HCT116 (cell line): ENCODE results near the gene CCDC157. TPM values are rescaled to one million over a fixed set of nuclear protein-coding genes. Genes with fewer than 3 reads are reported as not detected.
A peak's percentile ranks its signal among the peaks of the same experiment; 100 is the strongest.

Experiments
- ATAC-seq: fragments of 200-7000 bp; cut with Tn5 transposase; 2 replicates; pipeline ENCODE4 v1.9.1; 2020; ENCODE audit warnings: mild to moderate bottlenecking, moderate library complexity
- BruUV-seq: library from RNA; stranded (reverse); fragments of 400-500 nt; replicated peaks from 2 replicates; lab custom pipeline; 2021; lab: Mats Ljungman, UMichigan
- CTCF ChIA-PET: fragments of 300-600 bp; sonication (Branson Sonifier 250); formaldehyde crosslinking; loops from one replicate; lab custom pipeline; 2021; ENCODE audit warnings: antibody characterized with exemption; lab: Charles Lee
- POLR2A ChIA-PET: fragments of 300-600, 350-600 bp; sonication (Branson Sonifier 250); formaldehyde crosslinking; loops from one replicate; lab custom pipeline; 2021; ENCODE audit warnings: antibody characterized with exemption; lab: Charles Lee
- RAD21 ChIA-PET, 2 experiments: fragments of 300-600 bp; sonication (Branson Sonifier 250); formaldehyde crosslinking; loops; one replicate each; lab custom pipeline; 2023; ENCODE audit warnings: low total read pairs in 2 of 2; ENCODE audit not compliant: uncharacterized antibody in 2 of 2, unreplicated experiment in 2 of 2, low non-redundant PET in 1 of 2; lab: Charles Lee
- DNase-seq: peaks from one replicate; pipeline ENCODE4 v3.0.0-alpha.2; 2010; ENCODE audit warnings: low read depth, low spot score
- H2AFZ ChIP-seq: fragments of 200-600 bp; shearing (Covaris generic), sonication (generic); 2 replicates; pipeline ENCODE4 v1.6.1; 2017; ENCODE audit warnings: low read depth, mixed run types, mixed read lengths, antibody characterized with exemption, low read length; ENCODE audit not compliant: poor library complexity, severe bottlenecking
- H3K27ac ChIP-seq: 2 replicates; pipeline ENCODE4 v1.5.1; 2012; ENCODE audit warnings: low read depth, low read length
- H3K27me3 ChIP-seq: fragments of 200-600 bp; sonication (generic); 2 replicates; pipeline ENCODE4 v1.6.1; 2016; ENCODE audit warnings: mixed run types, low read length, mixed read lengths; ENCODE audit not compliant: insufficient read depth
- H3K36me3 ChIP-seq, 2 experiments: fragments of 200-500 bp in 1 of 2; fragments of 200-600 bp in 1 of 2; sonication (Bioruptor generic) in 1 of 2; sonication (generic) in 1 of 2; 2 replicates each; pipeline versions ENCODE4 v1.5.1 to v1.6.1; 2014 to 2016; ENCODE audit warnings: low read length in 2 of 2, inconsistent platforms in 1 of 2, mixed read lengths in 1 of 2, mixed run types in 1 of 2; ENCODE audit not compliant: insufficient read depth in 2 of 2, control insufficient read depth in 1 of 2
- H3K4me1 ChIP-seq, 2 experiments: fragments of 200-600 bp in 1 of 2; sonication (generic) in 1 of 2; 2 replicates each; pipeline versions ENCODE4 v1.5.1 to v1.6.1; 2012 to 2017; ENCODE audit warnings: low read length in 2 of 2, inconsistent platforms in 1 of 2, mild to moderate bottlenecking in 1 of 2, mixed read lengths in 1 of 2, mixed run types in 1 of 2, moderate library complexity in 1 of 2; ENCODE audit not compliant: insufficient read depth in 2 of 2, control insufficient read depth in 1 of 2
- H3K4me2 ChIP-seq: fragments of 200-600 bp; sonication (generic); 2 replicates; pipeline ENCODE4 v1.6.1; 2017; ENCODE audit warnings: mixed run types, low read length, mixed read lengths
- H3K4me3 ChIP-seq, 2 experiments: fragments of 200-600 bp in 1 of 2; sonication (generic) in 1 of 2; replicated peaks in 1 of 2; 2 replicates each; pipeline ENCODE4 v1.5.1; 2011 to 2016; ENCODE audit warnings: low read length in 2 of 2, control low read depth in 1 of 2, low read depth in 1 of 2, mild to moderate bottlenecking in 1 of 2, mixed read lengths in 1 of 2, mixed run types in 1 of 2
- H3K79me2 ChIP-seq: fragments of 200-600 bp; sonication (generic); 2 replicates; pipeline ENCODE4 v1.6.1; 2017; ENCODE audit warnings: mild to moderate bottlenecking, mixed run types, low read length, moderate library complexity, mixed read lengths; ENCODE audit not compliant: insufficient read depth
- H3K9ac ChIP-seq: fragments of 200-600 bp; sonication (generic); 2 replicates; pipeline ENCODE4 v1.6.1; 2016; ENCODE audit warnings: low read length, mixed read lengths
- H3K9me2 ChIP-seq: fragments of 200-600 bp; sonication (generic), shearing (Covaris generic); 2 replicates; pipeline ENCODE4 v1.6.1; 2017; ENCODE audit warnings: mixed run types, mild to moderate bottlenecking, moderate library complexity; ENCODE audit not compliant: insufficient read depth
- H3K9me3 ChIP-seq, 2 experiments: fragments of 200-500 bp in 1 of 2; fragments of 200-600 bp in 1 of 2; sonication (Bioruptor generic) in 1 of 2; sonication (generic) in 1 of 2; 2 replicates each; pipeline ENCODE4 v1.6.1; 2014 to 2017; ENCODE audit warnings: low read length in 2 of 2, mixed read lengths in 2 of 2, inconsistent platforms in 1 of 2, low read depth in 1 of 2, mild to moderate bottlenecking in 1 of 2, mixed run types in 1 of 2, moderate library complexity in 1 of 2; ENCODE audit not compliant: control insufficient read depth in 1 of 2, insufficient read depth in 1 of 2
- H4K20me1 ChIP-seq: fragments of 200-600 bp; sonication (generic), shearing (Covaris generic); 2 replicates; pipeline ENCODE4 v1.6.1; 2017; ENCODE audit warnings: mixed run types, mild to moderate bottlenecking, moderate library complexity; ENCODE audit not compliant: insufficient read depth
- ATF3 ChIP-seq: IDR thresholded peaks from 2 replicates; pipeline ENCODE4 v1.6.1; 2012
- CBX3 ChIP-seq: IDR thresholded peaks from 2 replicates; pipeline ENCODE4 v1.6.1; 2012; ENCODE audit warnings: low read depth
- CTCF ChIP-seq, 3 experiments: fragments of 200-600 bp in 1 of 3; sonication (generic) in 1 of 3; IDR thresholded peaks in 2 of 3; conservative IDR thresholded peaks in 1 of 3; 2 replicates each; pipeline ENCODE4 v1.5.1; 2012 to 2017; ENCODE audit warnings: low read depth in 2 of 3, low read length in 2 of 3, antibody characterized with exemption in 1 of 3, borderline replicate concordance in 1 of 3, control low read depth in 1 of 3, mild to moderate bottlenecking in 1 of 3, mixed read lengths in 1 of 3, mixed run types in 1 of 3, moderate library complexity in 1 of 3; ENCODE audit not compliant: insufficient read depth in 1 of 3
- EZH2phosphoT487 ChIP-seq: fragments of 200-600 bp; IDR thresholded peaks from 2 replicates; pipeline ENCODE4 v1.6.1; 2018; ENCODE audit warnings: antibody characterized with exemption, borderline replicate concordance
- FOSL1 ChIP-seq: IDR thresholded peaks from 2 replicates; pipeline ENCODE4 v1.6.1; 2012; ENCODE audit warnings: low read depth
- POLR2A ChIP-seq: IDR thresholded peaks from 2 replicates; pipeline ENCODE4 v1.7.0; 2011; ENCODE audit warnings: borderline replicate concordance; ENCODE audit not compliant: insufficient read depth, insufficient read length; ENCODE audit errors: extremely low read depth
- POLR2AphosphoS5 ChIP-seq: IDR thresholded peaks from 2 replicates; pipeline ENCODE4 v1.6.1; 2011; ENCODE audit warnings: mild to moderate bottlenecking, low read depth, low read length, moderate library complexity
- RAD21 ChIP-seq: IDR thresholded peaks from 2 replicates; pipeline ENCODE4 v1.6.1; 2012; ENCODE audit warnings: low read depth, mild to moderate bottlenecking
- SRF ChIP-seq: IDR thresholded peaks from 2 replicates; pipeline ENCODE4 v1.6.1; 2012; ENCODE audit warnings: low read depth
- ZBTB33 ChIP-seq: IDR thresholded peaks from 2 replicates; pipeline ENCODE4 v1.6.1; 2011; ENCODE audit warnings: mild to moderate bottlenecking, low read length, moderate library complexity; ENCODE audit not compliant: insufficient replicate concordance; ENCODE audit errors: extremely low read depth
- ZFX ChIP-seq: fragments of 450-650 bp; IDR thresholded peaks from 2 replicates; pipeline ENCODE4 v1.6.1; 2017
- ZNF274 ChIP-seq: fragments of 200-500 bp; sonication (Bioruptor generic); IDR thresholded peaks from 2 replicates; pipeline ENCODE4 v1.6.1; 2014; ENCODE audit warnings: mild to moderate bottlenecking, low read depth, low read length, inconsistent platforms
- intact Hi-C: fragments of 100-400 bp; cut with micrococcal nuclease; formaldehyde crosslinking; loops from 2 replicates; pipeline ENCODE4 v1.10.0; 2022
- total RNA-seq: library from RNA; stranded (reverse); gene quantifications from one replicate; pipeline ENCODE4 v1.2.1, GENCODE V29; 2021; ENCODE audit not compliant: unreplicated experiment

Gene CCDC157
- total RNA-seq, 1 experiment from 2014 or later, result 2.1 TPM

- Histone ChIP-seq H3K4me3 (peak overlapping the region; percentile 82), H2AFZ (peak overlapping the region; percentile 50), H3K4me1 (peaks cover 32 to 64% of the 10 kb centered on the region in 2 experiments)
- ATAC-seq, result no peak
- CTCF ChIA-PET, result interaction anchor here (0.6 to 2.7 kb wide), 4 partner anchors 19 to 137 kb away, joined by 3 to 12 read pairs (median 6); no protein-coding TSS in a partner anchor
- intact Hi-C loops, result loop anchor here (5.0 to 10.0 kb wide), 2 partner anchors 138 to 660 kb away; partner anchors contain the start of genes CASTOR1 and SMTN
- TF ChIP-seq SRF (no peak), ATF3 (no peak), CTCF (IDR thresholded peaks at IDR 0.05 in 2 of 3, conservative IDR thresholded peaks at IDR 0.05 in 1 of 3; ENCODE audit: borderline replicate concordance in 1 of 3, insufficient read depth in 1 of 3, low read depth in 2 of 3, low read length in 2 of 3) (no peak), ZBTB33 (no peak), POLR2A (no peak), FOSL1 (no peak), ZNF274 (no peak), EZH2phosphoT487 (no peak), RAD21 (no peak), ZFX (no peak), POLR2AphosphoS5 (no peak), CBX3 (no peak)
- TF ChIP-seq, all 23 proteins: peak for 0
- no peak for DNase-seq
- Histone ChIP-seq H3K9me2 (no peaks in the 10 kb centered on the region), H3K9me3 (no peaks in the 10 kb centered on the region), H3K27ac (peak overlapping the region; percentile 98), H3K4me2 (peak overlapping the region; percentile 93), H3K27me3 (no peaks in the 10 kb centered on the region), H3K79me2 (peaks cover 22% of the 10 kb centered on the region; the same call in 1 of the 2 replicates), H4K20me1 (no peaks in the 10 kb centered on the region), H3K36me3 (peaks cover 2 to 15% of the 10 kb centered on the region in 2 experiments; a peak in 2 of 4 replicates), H3K9ac (peak overlapping the region; percentile 96)
- ChIA-PET RAD21 (interaction anchor here (1.6 to 1.8 kb wide), 2 partner anchors 137 to 138 kb away, joined by 3 to 6 read pairs; no protein-coding TSS in a partner anchor), POLR2A (interaction anchor here (0.9 to 4.6 kb wide), 6 partner anchors 20 to 137 kb away, joined by 3 to 40 read pairs (median 6); partner anchors contain the start of genes SEC14L2 and TBC1D10A)
- no TSS peak for BruUV-seq
Measured at GRCh38 chr22:30425327-30425615, 68.5 kb downstream of the CCDC157 start.
